CD14-positive monocyte (primary cell): ENCODE data around the gene ADGRF4. TPM values are rescaled to one million over a fixed set of nuclear protein-coding genes. Genes with fewer than 3 reads are reported as not detected.

ENCODE experiments used
- DNase-seq, 3 donors: peaks; one replicate each; pipeline ENCODE4 v3.0.0-alpha.2; 2011 to 2022
- H2AFZ ChIP-seq: 2 replicates; pipeline ENCODE4 v1.6.0; 2012; ENCODE audit warnings: mild to moderate bottlenecking, low read depth, low read length, inconsistent platforms; ENCODE audit not compliant: insufficient read depth, poor library complexity, severe bottlenecking
- H3K27ac ChIP-seq, 2 donors: 1 replicate in 1 of 2; 2 replicates in 1 of 2; pipeline ENCODE4 v1.5.1; 2012 to 2013; ENCODE audit warnings: low read length in 2 of 2, control low read depth in 1 of 2, inconsistent platforms in 1 of 2, low read depth in 1 of 2, mild to moderate bottlenecking in 1 of 2
- H3K27me3 ChIP-seq, 2 donors: one replicate each; pipeline versions ENCODE4 v1.6.0 to v1.6.1; 2011 to 2013; ENCODE audit warnings: low read length in 2 of 2; ENCODE audit not compliant: control insufficient read depth in 2 of 2, insufficient read depth in 2 of 2
- H3K36me3 ChIP-seq, 2 donors: replicated peaks in 1 of 2; 1 replicate in 1 of 2; 2 replicates in 1 of 2; pipeline versions ENCODE4 v1.5.1 to v1.6.1; 2012 to 2013; ENCODE audit warnings: low read length in 2 of 2, control low read depth in 1 of 2, inconsistent platforms in 1 of 2, mild to moderate bottlenecking in 1 of 2; ENCODE audit not compliant: insufficient read depth in 2 of 2, control insufficient read depth in 1 of 2
- H3K4me1 ChIP-seq, 2 donors: 1 replicate in 1 of 2; 2 replicates in 1 of 2; pipeline versions ENCODE4 v1.5.1 to v1.6.1; 2012 to 2013; ENCODE audit warnings: low read length in 2 of 2, control low read depth in 1 of 2, inconsistent platforms in 1 of 2, mild to moderate bottlenecking in 1 of 2, moderate library complexity in 1 of 2; ENCODE audit not compliant: insufficient read depth in 2 of 2, control insufficient read depth in 1 of 2
- H3K4me2 ChIP-seq: replicated peaks from 2 replicates; pipeline ENCODE3; 2012; ENCODE audit warnings: low read length, moderate library complexity, mild to moderate bottlenecking; ENCODE audit not compliant: poor library complexity, severe bottlenecking; ENCODE audit errors: extremely low read depth
- H3K4me3 ChIP-seq, 3 experiments: fragments of 200-600 bp in 1 of 3; sonication (generic) in 1 of 3; replicated peaks in 1 of 3; 1 replicate in 2 of 3; 2 replicates in 1 of 3; pipeline ENCODE4 v1.5.1; 2011 to 2013; ENCODE audit warnings: low read length in 3 of 3, mild to moderate bottlenecking in 3 of 3, control low read depth in 2 of 3, low read depth in 2 of 3, inconsistent platforms in 1 of 3, moderate library complexity in 1 of 3
- H3K79me2 ChIP-seq: 2 replicates; pipeline ENCODE4 v1.6.0; 2012; ENCODE audit warnings: mild to moderate bottlenecking, control low read depth, inconsistent platforms, low read length, moderate library complexity; ENCODE audit not compliant: insufficient read depth
- H3K9ac ChIP-seq: 2 replicates; pipeline ENCODE4 v1.6.0; 2017; ENCODE audit warnings: low read length, mild to moderate bottlenecking; ENCODE audit not compliant: insufficient read depth, poor library complexity, severe bottlenecking
- H3K9me3 ChIP-seq, 2 donors: replicated peaks in 1 of 2; 1 replicate in 1 of 2; 2 replicates in 1 of 2; pipeline versions ENCODE4 v1.5.1 to v1.6.1; 2012 to 2013; ENCODE audit warnings: low read length in 2 of 2, control low read depth in 1 of 2; ENCODE audit not compliant: control insufficient read depth in 1 of 2, insufficient read depth in 1 of 2
- H4K20me1 ChIP-seq: 2 replicates; pipeline ENCODE4 v1.6.0; 2012; ENCODE audit warnings: mild to moderate bottlenecking, low read length, control low read depth, moderate library complexity; ENCODE audit not compliant: insufficient read depth
- H3K27ac Mint-ChIP-seq, 7 donors: one replicate each; pipeline ENCODE4 v1.8.0; 2020; ENCODE audit warnings: mild to moderate bottlenecking in 7 of 7, mixed read lengths in 7 of 7, moderate library complexity in 6 of 7, inconsistent platforms in 2 of 7
- H3K27me3 Mint-ChIP-seq, 3 donors: one replicate each; pipeline ENCODE4 v1.8.0; 2021 to 2022; ENCODE audit warnings: low read depth in 3 of 3, mild to moderate bottlenecking in 3 of 3, mixed read lengths in 3 of 3, moderate library complexity in 3 of 3, inconsistent platforms in 1 of 3
- H3K36me3 Mint-ChIP-seq, 2 donors: one replicate each; pipeline ENCODE4 v1.8.0; 2020; ENCODE audit warnings: mixed read lengths in 2 of 2, inconsistent platforms in 1 of 2, mild to moderate bottlenecking in 1 of 2
- H3K4me1 Mint-ChIP-seq: one replicate; pipeline ENCODE4 v1.8.0; 2020; ENCODE audit warnings: mild to moderate bottlenecking, mixed read lengths
- H3K4me3 Mint-ChIP-seq, 2 donors: one replicate each; pipeline ENCODE4 v1.8.0; 2020; ENCODE audit warnings: mild to moderate bottlenecking in 2 of 2, mixed read lengths in 2 of 2, moderate library complexity in 1 of 2
- H3K9me3 Mint-ChIP-seq, 7 donors: one replicate each; pipeline ENCODE4 v1.8.0; 2020 to 2022; ENCODE audit warnings: mixed read lengths in 7 of 7, mild to moderate bottlenecking in 6 of 7, moderate library complexity in 6 of 7, inconsistent platforms in 2 of 7
- WGBS: methylation state at CpG from one replicate; pipeline ENCODE4 v1.1.5; 2013; ENCODE audit warnings: missing lambda C conversion rate; ENCODE audit not compliant: insufficient coverage; 5-methylcytosine and 5-hydroxymethylcytosine counted together
- intact Hi-C, 2 donors: fragments of 100-400 bp; cut with micrococcal nuclease; formaldehyde crosslinking; loops; one replicate each; pipeline versions ENCODE4 v1.15.0 to v1.15.1; 2023
- polyA plus RNA-seq, 3 donors: library from polyadenylated mRNA; depleted of rRNA in 1 of 3; unstranded in 2 of 3; stranded (reverse) in 1 of 3; fragments of 300-500 nt in 2 of 3; fragments of >200 nt in 1 of 3; fragmentation: Illumina TruSeq in 2 of 3; gene quantifications; 1 replicate in 2 of 3; 2 replicates in 1 of 3; pipeline ENCODE4 v1.2.3, GENCODE V29; 2012 to 2021
- TF ChIP-seq, protein P1 (sequence below): fragments of 200-600 bp; IDR thresholded peaks from one replicate; pipeline ENCODE4 v1.8.0; 2022; ENCODE audit warnings: antibody characterized with exemption, mild to moderate bottlenecking

The ADGRF4 gene
- polyA plus RNA-seq, 3 donors: not detected

GRCh38 chr6:47674673-47675072 lies 23.7 kb upstream of the ADGRF4 start:
- TF ChIP-seq, protein P1, sequence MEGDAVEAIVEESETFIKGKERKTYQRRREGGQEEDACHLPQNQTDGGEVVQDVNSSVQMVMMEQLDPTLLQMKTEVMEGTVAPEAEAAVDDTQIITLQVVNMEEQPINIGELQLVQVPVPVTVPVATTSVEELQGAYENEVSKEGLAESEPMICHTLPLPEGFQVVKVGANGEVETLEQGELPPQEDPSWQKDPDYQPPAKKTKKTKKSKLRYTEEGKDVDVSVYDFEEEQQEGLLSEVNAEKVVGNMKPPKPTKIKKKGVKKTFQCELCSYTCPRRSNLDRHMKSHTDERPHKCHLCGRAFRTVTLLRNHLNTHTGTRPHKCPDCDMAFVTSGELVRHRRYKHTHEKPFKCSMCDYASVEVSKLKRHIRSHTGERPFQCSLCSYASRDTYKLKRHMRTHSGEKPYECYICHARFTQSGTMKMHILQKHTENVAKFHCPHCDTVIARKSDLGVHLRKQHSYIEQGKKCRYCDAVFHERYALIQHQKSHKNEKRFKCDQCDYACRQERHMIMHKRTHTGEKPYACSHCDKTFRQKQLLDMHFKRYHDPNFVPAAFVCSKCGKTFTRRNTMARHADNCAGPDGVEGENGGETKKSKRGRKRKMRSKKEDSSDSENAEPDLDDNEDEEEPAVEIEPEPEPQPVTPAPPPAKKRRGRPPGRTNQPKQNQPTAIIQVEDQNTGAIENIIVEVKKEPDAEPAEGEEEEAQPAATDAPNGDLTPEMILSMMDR: no peak
- Histone ChIP-seq H2AFZ (no peak overlapping the region), H3K27ac (no peak overlapping the region), H3K27me3 (no peaks in the 10 kb centered on the region), H3K79me2 (no peaks in the 10 kb centered on the region), H3K9ac (no peak overlapping the region), H3K9me3 (peaks cover 0 to 8% of the 10 kb centered on the region in 2 donors), H3K4me2 (no peak overlapping the region), H3K36me3 (no peaks in the 10 kb centered on the region), H4K20me1 (no peaks in the 10 kb centered on the region), H3K4me3 (no peak overlapping the region), H3K4me1 (no peaks in the 10 kb centered on the region)
- intact Hi-C loops: no loop called here
- Mint-ChIP-seq H3K4me3 (no peak overlapping the region), H3K27me3 (peaks cover 0 to 3% (median 3%) of the 10 kb centered on the region in 3 donors), H3K4me1 (no peaks in the 10 kb centered on the region), H3K9me3 (peaks cover 0 to 8% (median 0%) of the 10 kb centered on the region in 7 donors), H3K36me3 (no peaks in the 10 kb centered on the region), H3K27ac (no peak overlapping the region)
- DNase-seq: no peak
- no CpG with 5 or more reads among the region's 3 CpGs for whole genome bisulfite sequencing

DNA sequence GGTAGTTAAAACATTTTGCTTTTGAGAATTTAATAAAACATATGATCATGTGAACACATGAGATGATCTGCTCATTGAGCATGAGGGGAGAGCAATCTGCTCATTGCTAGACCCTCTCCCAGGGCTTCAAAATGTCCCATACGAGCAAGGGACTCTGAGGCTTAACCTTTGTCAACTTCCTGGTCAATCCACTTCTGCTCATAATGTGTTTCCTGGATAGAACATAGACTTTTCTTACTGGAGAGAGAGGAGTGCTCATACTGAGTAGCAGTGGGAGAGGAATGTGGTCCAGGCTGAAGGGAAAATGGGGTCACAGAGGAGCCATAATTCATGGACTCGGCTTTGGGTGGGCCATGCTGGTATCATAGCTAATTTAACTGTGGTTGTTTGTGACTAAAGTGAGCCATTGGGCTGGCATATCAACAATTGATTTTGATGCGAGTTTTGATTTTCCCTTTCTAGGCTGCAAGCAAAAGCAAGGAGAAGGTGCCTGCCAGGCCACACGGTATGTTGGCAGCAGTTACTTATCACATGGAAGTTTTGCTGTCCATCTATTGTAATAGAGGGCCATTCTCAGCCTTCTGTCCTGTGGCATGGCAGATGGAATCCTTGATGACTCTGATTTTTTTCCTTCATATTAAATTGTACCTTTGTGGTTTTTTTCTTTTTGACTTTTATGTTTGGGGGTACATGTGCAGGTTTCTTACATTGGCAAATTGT lies 20.8 kb upstream of the ADGRF4 start:
- no peak overlapping the region for H3K9ac ChIP-seq
- no peak overlapping the region for H3K4me3 ChIP-seq
- no peak for DNase-seq
- Mint-ChIP-seq H3K9me3 (peaks cover 0 to 9% (median 0%) of the 10 kb centered on the region in 7 donors), H3K4me1 (no peaks in the 10 kb centered on the region), H3K27ac (no peak overlapping the region), H3K4me3 (no peak overlapping the region), H3K27me3 (peaks cover 0 to 3% (median 0%) of the 10 kb centered on the region in 3 donors), H3K36me3 (no peaks in the 10 kb centered on the region)
- peaks cover 0 to 8% of the 10 kb centered on the region in 2 donors for H3K9me3 ChIP-seq
- intact Hi-C loops: no loop called here
- H3K79me2 ChIP-seq: no peaks in the 10 kb centered on the region
- H3K27ac ChIP-seq: no peak overlapping the region
- no peak overlapping the region for H2AFZ ChIP-seq
- TF ChIP-seq, protein P1: no peak
- no peaks in the 10 kb centered on the region for H3K27me3 ChIP-seq
- H3K4me2 ChIP-seq: no peak overlapping the region
- no peaks in the 10 kb centered on the region for H3K4me1 ChIP-seq
- 92% methylated on average over 2 of the region's 4 CpGs for WGBS
- H4K20me1 ChIP-seq: no peaks in the 10 kb centered on the region
- H3K36me3 ChIP-seq: no peaks in the 10 kb centered on the region
